Natural killer cell (primary cell): ENCODE data around the gene IPO5. TPM values are rescaled to one million over a fixed set of nuclear protein-coding genes. Genes with fewer than 3 reads are reported as not detected.
A peak's percentile ranks its signal among the peaks of the same experiment; 100 is the strongest.

ENCODE experiments used
- ATAC-seq, 3 donors: fragments of 150-1000 bp in 2 of 3; fragments of 200-7000 bp in 1 of 3; cut with Tn5 transposase; 1 replicate in 1 of 3; 2 replicates in 2 of 3; pipeline ENCODE4 v1.10.0; 2021; ENCODE audit warnings: mild to moderate bottlenecking in 2 of 3, moderate library complexity in 2 of 3
- DNase-seq, 2 donors: peaks; one replicate each; pipeline versions ENCODE4 v3.0.0 to v3.0.0-alpha.2; 2013 to 2021; ENCODE audit warnings: mixed read lengths in 1 of 2
- H3K27ac ChIP-seq: one replicate; pipeline ENCODE4 v1.5.1; 2013; ENCODE audit warnings: mild to moderate bottlenecking, low read length
- H3K27me3 ChIP-seq: one replicate; pipeline ENCODE4 v1.6.1; 2013; ENCODE audit warnings: low read length; ENCODE audit not compliant: control insufficient read depth, insufficient read depth
- H3K36me3 ChIP-seq: one replicate; pipeline ENCODE4 v1.6.1; 2013; ENCODE audit warnings: low read length; ENCODE audit not compliant: control insufficient read depth, insufficient read depth
- H3K4me1 ChIP-seq: one replicate; pipeline ENCODE4 v1.6.1; 2013; ENCODE audit warnings: low read length; ENCODE audit not compliant: control insufficient read depth, insufficient read depth
- H3K4me3 ChIP-seq: one replicate; pipeline ENCODE4 v1.5.1; 2013; ENCODE audit warnings: low read length
- H3K9me3 ChIP-seq: one replicate; pipeline ENCODE4 v1.6.1; 2013; ENCODE audit warnings: low read length; ENCODE audit not compliant: control insufficient read depth, insufficient read depth
- H3K27ac Mint-ChIP-seq, 2 donors: one replicate each; pipeline ENCODE4 v1.8.0; 2022; ENCODE audit warnings: mild to moderate bottlenecking in 2 of 2, mixed read lengths in 2 of 2, moderate library complexity in 1 of 2
- H3K27me3 Mint-ChIP-seq, 2 donors: one replicate each; pipeline ENCODE4 v1.8.0; 2022; ENCODE audit warnings: low read depth in 2 of 2, mixed read lengths in 2 of 2
- H3K36me3 Mint-ChIP-seq: one replicate; pipeline ENCODE4 v1.8.0; 2022; ENCODE audit warnings: mixed read lengths
- H3K4me1 Mint-ChIP-seq, 2 donors: one replicate each; pipeline ENCODE4 v1.8.0; 2022; ENCODE audit warnings: mixed read lengths in 2 of 2
- H3K4me3 Mint-ChIP-seq: one replicate; pipeline ENCODE4 v1.8.0; 2022; ENCODE audit warnings: mild to moderate bottlenecking, moderate library complexity, mixed read lengths
- H3K9me3 Mint-ChIP-seq, 2 donors: one replicate each; pipeline ENCODE4 v1.8.0; 2022; ENCODE audit warnings: mixed read lengths in 2 of 2
- CTCF ChIP-seq: fragments of 200-600 bp; IDR thresholded peaks from one replicate; pipeline ENCODE4 v1.8.0; 2022; ENCODE audit warnings: antibody characterized with exemption
- WGBS: methylation state at CpG from one replicate; pipeline ENCODE4 v1.1.7; 2013; ENCODE audit warnings: missing lambda C conversion rate; ENCODE audit not compliant: insufficient coverage; 5-methylcytosine and 5-hydroxymethylcytosine counted together
- intact Hi-C: fragments of 100-400 bp; cut with micrococcal nuclease; formaldehyde crosslinking; loops from one replicate; pipeline ENCODE4 v1.14.2; 2022
- total RNA-seq, 4 donors: library from RNA; stranded (reverse); fragments of 120-200 nt in 1 of 4; gene quantifications; one replicate each; pipeline versions ENCODE4 v1.2.3 to v1.2.4, GENCODE V29; 2013 to 2022

Gene IPO5
- total RNA-seq, 3 donors from 2014 or later (not counting 1 experiment from before 2014, with no cell fraction given): 59.9 to 83.9 (median 71.2) TPM

- no peak overlapping the region for H3K27ac ChIP-seq
- Mint-ChIP-seq H3K27me3 (peaks cover 8 to 30% of the 10 kb centered on the region in 2 donors), H3K4me3 (no peak overlapping the region), H3K4me1 (no peaks in the 10 kb centered on the region), H3K36me3 (no peaks in the 10 kb centered on the region), H3K9me3 (no peaks in the 10 kb centered on the region), H3K27ac (no peak overlapping the region)
- no peaks in the 10 kb centered on the region for H3K4me1 ChIP-seq
- H3K36me3 ChIP-seq: no peaks in the 10 kb centered on the region
- peaks cover 3% of the 10 kb centered on the region for H3K27me3 ChIP-seq
- intact Hi-C loops: no loop called here
- DNase-seq (no peak), ATAC-seq (no peak)
- no peak for TF ChIP-seq CTCF
- no peaks in the 10 kb centered on the region for H3K9me3 ChIP-seq
- H3K4me3 ChIP-seq: no peak overlapping the region
Observed at GRCh38 chr13:97967226-97967625, 13.8 kb downstream of the IPO5 start.

GRCh38 chr13:97967948-97968347 is 14.5 kb downstream of the IPO5 start:
- intact Hi-C loops: no loop called here
- H3K27ac Mint-ChIP-seq: no peak overlapping the region
- no peaks in the 10 kb centered on the region for H3K9me3 ChIP-seq

GRCh38 chr13:97971519-97971918 is 18.0 kb downstream of the IPO5 start:
- ATAC-seq (no peak), DNase-seq (no peak)
- H3K27me3 Mint-ChIP-seq: peaks cover 3 to 21% of the 10 kb centered on the region in 2 donors
- Histone ChIP-seq H3K27ac (no peak overlapping the region), H3K9me3 (no peaks in the 10 kb centered on the region), H3K36me3 (no peaks in the 10 kb centered on the region), H3K27me3 (peaks cover 3% of the 10 kb centered on the region), H3K4me1 (peaks cover 8% of the 10 kb centered on the region), H3K4me3 (no peak overlapping the region)
- no peak overlapping the region for H3K27ac Mint-ChIP-seq
- no peak overlapping the region for H3K4me3 Mint-ChIP-seq
- intact Hi-C loops: no loop called here
- H3K9me3 Mint-ChIP-seq: no peaks in the 10 kb centered on the region
- TF ChIP-seq CTCF: no peak
- WGBS: 96% methylated on average over 5 of the region's 5 CpGs
- H3K36me3 Mint-ChIP-seq: no peaks in the 10 kb centered on the region
- H3K4me1 Mint-ChIP-seq: peaks cover 5 to 6% of the 10 kb centered on the region in 2 donors

More at GRCh38 chr13:97967948-97968347, 14.5 kb downstream of the IPO5 start:
- H3K36me3 ChIP-seq: no peaks in the 10 kb centered on the region
- 77% methylated on average over 3 of the region's 3 CpGs for WGBS
- H3K27me3 ChIP-seq: peaks cover 3% of the 10 kb centered on the region
- no peak overlapping the region for H3K27ac ChIP-seq
- Mint-ChIP-seq H3K9me3 (no peaks in the 10 kb centered on the region), H3K4me1 (no peaks in the 10 kb centered on the region), H3K27me3 (peaks cover 8 to 26% of the 10 kb centered on the region in 2 donors), H3K4me3 (no peak overlapping the region), H3K36me3 (no peaks in the 10 kb centered on the region)
- no peaks in the 10 kb centered on the region for H3K4me1 ChIP-seq
- no peak for TF ChIP-seq CTCF
- no peak for ATAC-seq
- no peak overlapping the region for H3K4me3 ChIP-seq
- DNase-seq: no peak

GRCh38 chr13:97974773-97975172 is 21.3 kb downstream of the IPO5 start:
- no peaks in the 10 kb centered on the region for H3K27me3 ChIP-seq
- no peak for DNase-seq
- intact Hi-C loops: no loop called here
- Mint-ChIP-seq H3K4me1 (peaks cover 21 to 22% of the 10 kb centered on the region in 2 donors), H3K9me3 (no peaks in the 10 kb centered on the region), H3K27me3 (peaks cover 0 to 8% of the 10 kb centered on the region in 2 donors), H3K4me3 (peak overlapping the region; percentile 63), H3K36me3 (no peaks in the 10 kb centered on the region), H3K27ac (peak overlapping the region in 1 of 2 donors; percentile 90)
- WGBS: 87% methylated on average over 1 of the region's 2 CpGs
- H3K36me3 ChIP-seq: no peaks in the 10 kb centered on the region
- H3K9me3 ChIP-seq: no peaks in the 10 kb centered on the region
- no peak overlapping the region for H3K4me3 ChIP-seq
- ATAC-seq: no peak
- peaks cover 12% of the 10 kb centered on the region for H3K4me1 ChIP-seq
- no peak overlapping the region for H3K27ac ChIP-seq
- TF ChIP-seq CTCF: no peak
